K562 (cell line): ENCODE data around the gene CTSL. TPM values are rescaled to one million over a fixed set of nuclear protein-coding genes. Genes with fewer than 3 reads are reported as not detected.
A peak's percentile ranks its signal among the peaks of the same experiment; 100 is the strongest.

ENCODE experiments used
- ATAC-seq: fragments of 200-7000 bp; cut with Tn5 transposase; 3 replicates; pipeline ENCODE4 v1.9.1; 2020; ENCODE audit warnings: moderate library complexity
- BruUV-seq: library from RNA; stranded (reverse); fragments of 400-500 nt; replicated peaks from 2 replicates; lab custom pipeline; 2021; lab: Mats Ljungman, UMichigan
- CTCF ChIA-PET: fragments of 300-600 bp; formaldehyde crosslinking; extraction: SDS; loops from one replicate; lab custom pipeline; 2021; ENCODE audit warnings: low intra/inter-chr PET ratio; lab: Yijun Ruan, JAX
- POLR2A ChIA-PET: fragments of 300-600, 350-650 bp; sonication (Branson Sonifier 250); formaldehyde crosslinking; extraction: SDS; loops from one replicate; lab custom pipeline; 2021; ENCODE audit warnings: antibody characterized with exemption, inconsistent platforms; lab: Yijun Ruan, JAX
- DNase-seq, 4 experiments: peaks; one replicate each; pipeline versions ENCODE4 v3.0.0 to v3.0.0-alpha.2; 2011 to 2018; ENCODE audit warnings: low spot score in 3 of 4, mixed read lengths in 3 of 4; ENCODE audit errors: extremely low read depth in 1 of 4
- FAIRE-seq: peaks from 2 replicates; lab custom pipeline; 2011; peaks lifted over from hg19 to GRCh38; lab: Jason Lieb, UNC
- H2AFZ ChIP-seq: 2 replicates; pipeline ENCODE4 v1.6.0; 2011; ENCODE audit warnings: low read depth, low read length, control low read depth, inconsistent platforms
- H3K27ac ChIP-seq: fragments of 200-600 bp; 3 replicates; pipeline ENCODE4 v1.8.0; 2011; ENCODE audit warnings: low read depth, mild to moderate bottlenecking, control low read depth, inconsistent platforms, low read length, moderate library complexity, mixed read lengths; ENCODE audit errors: extremely low read depth
- H3K27me3 ChIP-seq, 2 experiments: fragments of 300-600 bp in 1 of 2; 2 replicates in 1 of 2; 3 replicates in 1 of 2; pipeline versions ENCODE4 v1.6.0 to v1.8.0; 2011; ENCODE audit warnings: inconsistent platforms in 2 of 2, low read length in 2 of 2, mild to moderate bottlenecking in 1 of 2, mixed read lengths in 1 of 2, moderate library complexity in 1 of 2; ENCODE audit not compliant: control insufficient read depth in 2 of 2, insufficient read depth in 2 of 2
- H3K36me3 ChIP-seq: fragments of 300-600 bp; 3 replicates; pipeline ENCODE4 v1.8.0; 2011; ENCODE audit warnings: mild to moderate bottlenecking, low read length, inconsistent platforms; ENCODE audit not compliant: control insufficient read depth, insufficient read depth
- H3K4me1 ChIP-seq, 2 experiments: fragments of 200-600 bp in 1 of 2; replicated peaks in 1 of 2; 2 replicates in 1 of 2; 3 replicates in 1 of 2; pipeline versions ENCODE4 v1.5.1 to v1.8.0; 2011; ENCODE audit warnings: inconsistent platforms in 2 of 2, low read length in 2 of 2, mild to moderate bottlenecking in 1 of 2, mixed read lengths in 1 of 2, moderate library complexity in 1 of 2; ENCODE audit not compliant: control insufficient read depth in 2 of 2, insufficient read depth in 2 of 2
- H3K4me2 ChIP-seq: 2 replicates; pipeline ENCODE4 v1.6.1; 2011; ENCODE audit warnings: low read length, control low read depth, inconsistent platforms, mixed read lengths; ENCODE audit not compliant: insufficient read depth
- H3K4me3 ChIP-seq: fragments of 200-600 bp; sonication (generic), shearing (Covaris generic); 2 replicates; pipeline ENCODE4 v1.5.1; 2016; ENCODE audit warnings: control low read depth, inconsistent platforms
- H3K79me2 ChIP-seq: fragments of 200-600 bp; 3 replicates; pipeline ENCODE4 v1.8.0; 2011; ENCODE audit warnings: low read length, inconsistent platforms; ENCODE audit not compliant: control insufficient read depth, insufficient read depth
- H3K9ac ChIP-seq, 2 experiments: 2 replicates each; pipeline versions ENCODE4 v1.6.0 to v1.6.1; 2011; ENCODE audit warnings: low read depth in 2 of 2, low read length in 2 of 2, control low read depth in 1 of 2, inconsistent platforms in 1 of 2, mild to moderate bottlenecking in 1 of 2, mixed read lengths in 1 of 2; ENCODE audit not compliant: insufficient read depth in 1 of 2
- H3K9me1 ChIP-seq: one replicate; pipeline ENCODE4 v1.6.0; 2011; ENCODE audit warnings: inconsistent platforms, mild to moderate bottlenecking, low read length, moderate library complexity; ENCODE audit not compliant: control insufficient read depth, insufficient read depth
- H3K9me3 ChIP-seq: replicated peaks from 2 replicates; pipeline ENCODE4 v1.5.1; 2011; ENCODE audit warnings: low read depth, low read length, inconsistent platforms; ENCODE audit not compliant: control insufficient read depth, insufficient read depth
- H4K20me1 ChIP-seq: replicated peaks from 2 replicates; pipeline ENCODE4 v1.6.1; 2011; ENCODE audit warnings: low read length, inconsistent platforms, mixed read lengths; ENCODE audit not compliant: control insufficient read depth, insufficient read depth
- POLR2G ChIP-seq: fragments of 200-400 bp; formaldehyde crosslinking; IDR thresholded peaks from 2 replicates; pipeline ENCODE4 v1.6.1; 2017; ENCODE audit warnings: low read depth, mild to moderate bottlenecking, antibody characterized with exemption, low read length, moderate library complexity
- TFE3 ChIP-seq: fragments of 450-650 bp; formaldehyde crosslinking; IDR thresholded peaks from 2 replicates; pipeline ENCODE4 v1.4.0; 2020; ENCODE audit warnings: mild to moderate bottlenecking, mixed read lengths
- WGBS: fragments of 100-300 bp; shearing (Covaris generic); methylation state at CpG from one replicate; pipeline ENCODE4 v1.1.6; 2016; ENCODE audit warnings: low coverage, mixed read lengths; ENCODE audit not compliant: insufficient coverage; ENCODE audit errors: missing lambda C conversion rate; 5-methylcytosine and 5-hydroxymethylcytosine counted together
- in situ Hi-C: fragments of 300-500 bp; cut with MboI; formaldehyde crosslinking; loops from 4 replicates; pipeline ENCODE4 v1.15.0; 2018; ENCODE audit warnings: inconsistent platforms, mixed read lengths
- intact Hi-C: fragments of 100-400 bp; cut with micrococcal nuclease; formaldehyde crosslinking; loops from 2 replicates; pipeline ENCODE4 v1.14.2; 2022
- polyA plus RNA-seq, 8 experiments: library from polyadenylated mRNA; depleted of rRNA in 4 of 8; stranded (reverse) in 5 of 8; unstranded in 3 of 8; fragments of >200 nt; fragmentation: Nextera tagmentation in 2 of 8; fragmentation: Illumina TruSeq in 1 of 8; extraction: Ambion mirVana in 2 of 8; extraction: Trizol in 1 of 8; gene quantifications; 2 replicates each; pipeline versions ENCODE4 v1.2.1 to v1.2.3, GENCODE V29; 2011 to 2014; ENCODE audit warnings: inconsistent platforms in 1 of 8, missing spikeins in 1 of 8
- total RNA-seq, 7 experiments: library from RNA; depleted of rRNA in 6 of 7; stranded (reverse); fragments of >200 nt in 6 of 7; fragmentation: Illumina TruSeq in 2 of 7; extraction: Trizol in 2 of 7; gene quantifications; 2 replicates each; pipeline versions ENCODE4 v1.2.1 to v1.2.3, GENCODE V29; 2011 to 2021; ENCODE audit warnings: low replicate concordance in 1 of 7

The CTSL gene
- total and polyA plus RNA-seq, 9 of the 15 experiments (the other 6 are each of a cell fraction or from before 2014, with no cell fraction given) = 55.9 to 165 (median 93.7) TPM

GRCh38 chr9:87706066-87706739 lies 19.7 kb upstream of the CTSL start:
- Histone ChIP-seq H3K79me2 (no peaks in the 10 kb centered on the region), H3K27me3 (no peaks in the 10 kb centered on the region), H3K36me3 (peaks cover 24% of the 10 kb centered on the region; the same call in 2 of the 3 replicates), H3K4me1 (peaks cover 3 to 15% of the 10 kb centered on the region in 2 experiments; a peak in 3 of 5 replicates), H3K9me3 (no peaks in the 10 kb centered on the region), H2AFZ (no peak overlapping the region), H3K27ac (no peak overlapping the region), H3K4me2 (no peak overlapping the region), H4K20me1 (no peaks in the 10 kb centered on the region), H3K9ac (no peak overlapping the region), H3K9me1 (no peaks in the 10 kb centered on the region), H3K4me3 (no peak overlapping the region)
- CTCF ChIA-PET = no interaction called here
- TF ChIP-seq TFE3 (CRISPR knock-in tag) = no peak
- 0 out of 2 replicates have a peak, but pooled peaks have one; percentile 30 for TF ChIP-seq POLR2G
- 82% methylated on average over 16 of the region's 39 CpGs for WGBS
- DNase-seq (no peak), FAIRE-seq (no peak), ATAC-seq (no peak)
- intact Hi-C loops = no loop called here
- in situ Hi-C loops = no loop called here
- POLR2A ChIA-PET = interaction anchor here (1.1 kb wide), 1 partner anchor 197 kb away, joined by 3 read pairs; no protein-coding TSS in a partner anchor
- no TSS peak for BruUV-seq
